VCaP (cell line): ENCODE data around the gene KCNG1.
"Not testable (repeated sequence)": the region's sequence is repeated elsewhere in the genome, so short reads cannot be mapped to it uniquely, and the experiment has no call there.

Experiments used
- H3K27ac ChIP-seq: fragments of 450-650 bp; 2 replicates; pipeline ENCODE4 v1.5.1; 2017
- TF ChIP-seq, protein P1 (sequence below): fragments of 450-650 bp; conservative IDR thresholded peaks from 2 replicates; pipeline ENCODE4 v1.5.1; 2017; ENCODE audit warnings: mild to moderate bottlenecking, moderate library complexity

Gene KCNG1

DNA sequence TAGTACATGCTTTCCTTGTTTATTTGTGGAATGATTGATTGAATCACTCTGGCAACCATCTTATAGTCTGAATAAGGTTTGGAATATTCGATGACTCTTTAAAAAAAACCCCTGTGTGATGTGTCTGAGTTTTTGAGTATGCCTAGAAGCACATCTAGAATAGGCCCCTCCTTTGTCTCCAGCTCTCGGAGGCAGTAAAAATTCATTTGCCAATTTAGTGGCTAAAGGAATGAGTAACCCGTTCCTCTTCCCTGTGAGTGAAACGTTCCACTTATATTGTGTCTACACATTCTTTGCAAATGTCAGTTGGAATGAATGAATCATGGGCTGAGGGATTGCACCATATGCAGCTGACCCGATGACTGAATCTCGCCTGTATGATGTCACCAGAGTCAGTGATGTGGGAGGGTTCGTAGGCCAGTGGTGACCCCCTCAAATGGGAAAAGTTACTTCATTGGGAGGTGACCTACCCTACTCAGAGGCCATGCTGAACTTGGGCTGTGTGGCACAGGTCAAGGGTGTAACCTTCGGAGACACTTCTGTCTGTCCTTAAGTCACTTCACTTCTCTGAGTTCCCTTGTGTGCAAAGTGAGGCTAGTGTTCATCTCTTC is 42.7 kb downstream of the KCNG1 start:
- no peak overlapping the region for H3K27ac ChIP-seq
- TF ChIP-seq, protein P1, sequence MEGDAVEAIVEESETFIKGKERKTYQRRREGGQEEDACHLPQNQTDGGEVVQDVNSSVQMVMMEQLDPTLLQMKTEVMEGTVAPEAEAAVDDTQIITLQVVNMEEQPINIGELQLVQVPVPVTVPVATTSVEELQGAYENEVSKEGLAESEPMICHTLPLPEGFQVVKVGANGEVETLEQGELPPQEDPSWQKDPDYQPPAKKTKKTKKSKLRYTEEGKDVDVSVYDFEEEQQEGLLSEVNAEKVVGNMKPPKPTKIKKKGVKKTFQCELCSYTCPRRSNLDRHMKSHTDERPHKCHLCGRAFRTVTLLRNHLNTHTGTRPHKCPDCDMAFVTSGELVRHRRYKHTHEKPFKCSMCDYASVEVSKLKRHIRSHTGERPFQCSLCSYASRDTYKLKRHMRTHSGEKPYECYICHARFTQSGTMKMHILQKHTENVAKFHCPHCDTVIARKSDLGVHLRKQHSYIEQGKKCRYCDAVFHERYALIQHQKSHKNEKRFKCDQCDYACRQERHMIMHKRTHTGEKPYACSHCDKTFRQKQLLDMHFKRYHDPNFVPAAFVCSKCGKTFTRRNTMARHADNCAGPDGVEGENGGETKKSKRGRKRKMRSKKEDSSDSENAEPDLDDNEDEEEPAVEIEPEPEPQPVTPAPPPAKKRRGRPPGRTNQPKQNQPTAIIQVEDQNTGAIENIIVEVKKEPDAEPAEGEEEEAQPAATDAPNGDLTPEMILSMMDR, result no peak

DNA sequence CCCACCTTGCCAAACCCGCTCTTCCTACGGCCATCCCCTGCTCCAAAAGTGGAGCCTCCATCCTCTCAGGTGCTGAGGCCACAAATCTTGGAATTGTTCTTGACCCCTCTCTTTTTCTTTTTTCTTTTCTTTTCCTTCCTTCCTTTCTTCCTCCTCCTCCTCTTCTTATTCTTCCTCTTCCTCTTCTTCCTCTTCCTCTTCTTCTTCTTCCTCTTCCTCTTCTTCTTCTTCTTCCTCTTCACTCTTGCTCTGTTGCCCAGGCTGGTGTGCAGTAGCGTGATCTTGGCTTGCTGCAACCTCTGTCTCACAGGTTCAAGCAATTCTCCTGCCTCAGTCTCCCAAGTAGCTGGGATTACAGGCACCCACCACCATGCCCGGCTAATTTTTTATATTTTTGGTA is 44.4 kb downstream of the KCNG1 start:
- H3K27ac ChIP-seq, result not testable (repeated sequence)

DNA sequence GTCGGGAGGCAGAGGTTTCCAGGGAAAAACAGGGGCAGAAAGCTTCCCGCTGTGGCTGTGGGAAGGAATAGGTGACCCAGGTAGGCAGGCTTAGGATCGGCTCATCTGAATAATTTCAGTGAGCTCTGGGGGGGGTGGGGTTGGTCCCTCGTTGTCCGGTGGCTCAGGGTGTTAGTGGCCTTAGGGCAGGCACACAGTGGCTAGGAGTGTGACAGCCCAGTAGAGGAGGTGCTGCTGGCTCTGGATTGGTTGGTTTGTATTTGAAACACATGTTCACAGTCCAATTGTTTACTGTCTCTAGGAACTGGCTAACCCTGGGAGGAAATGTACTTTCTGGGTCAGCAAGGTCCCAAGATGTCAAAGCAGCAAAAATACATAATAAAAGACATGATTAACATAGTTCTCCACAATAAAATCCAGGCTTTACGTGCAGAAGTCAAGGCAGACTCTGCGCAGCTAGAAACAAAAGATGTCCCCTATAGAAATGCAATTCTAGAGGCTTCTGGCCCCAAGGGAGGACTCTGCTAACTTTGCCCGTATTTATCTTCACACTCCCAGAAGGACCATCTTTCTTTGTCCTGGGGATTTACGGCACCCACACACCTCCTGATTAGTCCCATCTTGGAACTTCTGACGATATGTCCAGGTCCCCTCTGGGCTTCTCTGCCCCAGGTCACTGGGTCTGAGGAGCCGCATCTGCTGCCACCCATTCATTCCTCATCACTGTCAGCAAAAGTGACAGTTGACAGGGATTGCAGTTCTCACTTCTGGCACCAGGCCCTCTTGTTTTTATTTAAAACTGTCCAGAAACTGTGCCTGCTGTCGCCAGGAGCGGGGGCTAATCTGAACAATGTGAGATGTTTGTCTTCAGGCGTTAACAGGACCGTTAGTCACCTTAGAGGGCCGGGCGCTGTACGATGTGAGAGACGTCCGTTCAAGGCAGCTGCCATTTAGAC is 45.6 kb downstream of the KCNG1 start:
- TF ChIP-seq, protein P1, result no peak
- H3K27ac ChIP-seq, result no peak overlapping the region

DNA sequence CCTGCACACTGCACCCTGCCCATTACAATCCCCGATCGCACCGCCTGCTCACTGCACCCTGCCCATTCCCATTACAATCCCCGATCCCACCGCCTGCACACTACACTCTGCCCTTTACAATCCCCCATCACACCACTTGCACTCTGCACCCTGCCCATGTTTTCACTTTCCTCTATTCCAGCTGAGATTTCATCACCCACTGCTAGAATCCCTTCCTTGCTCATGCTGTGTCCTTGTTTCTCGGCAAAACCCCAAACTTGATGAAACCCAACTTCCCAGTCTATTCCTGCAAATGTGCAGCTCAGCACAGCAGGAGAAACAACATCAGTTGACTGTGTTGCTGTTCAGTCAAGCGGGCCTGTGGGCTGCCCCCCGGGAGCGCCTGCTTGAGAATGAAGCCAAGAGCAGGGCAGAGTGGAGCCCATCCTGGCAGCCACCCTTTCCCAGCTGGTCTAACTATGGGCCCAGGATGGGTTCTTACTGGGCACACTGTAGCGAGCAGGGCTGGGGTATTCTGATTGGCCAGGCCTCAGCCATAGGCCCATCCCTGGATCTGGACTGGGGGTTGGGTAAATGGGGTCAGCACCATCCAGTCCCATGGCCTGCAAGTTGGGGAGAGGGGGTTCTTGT is 47.1 kb downstream of the KCNG1 start:
- TF ChIP-seq, protein P1, result no peak
- no peak overlapping the region for H3K27ac ChIP-seq

DNA sequence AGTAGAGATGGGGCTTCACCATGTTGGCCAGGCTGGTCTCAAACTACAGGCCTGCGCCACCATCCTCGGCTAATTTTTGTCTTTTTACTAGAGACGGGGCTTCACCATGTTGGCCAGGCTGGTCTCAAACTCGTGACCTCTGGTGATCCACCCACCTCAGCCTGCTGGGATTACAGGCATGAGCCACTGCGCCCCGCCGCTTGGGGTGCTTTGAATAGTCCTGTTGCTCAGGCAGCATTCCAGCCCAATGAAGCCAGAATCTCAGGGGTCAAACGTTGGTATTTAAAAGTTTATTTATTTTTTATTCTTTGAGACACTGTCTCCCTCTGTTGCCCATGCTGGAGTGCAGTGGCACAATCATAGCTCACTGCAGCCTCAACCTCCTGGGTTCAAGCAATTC is 53.0 kb downstream of the KCNG1 start:
- TF ChIP-seq, protein P1, result no peak
- no peak overlapping the region for H3K27ac ChIP-seq

DNA sequence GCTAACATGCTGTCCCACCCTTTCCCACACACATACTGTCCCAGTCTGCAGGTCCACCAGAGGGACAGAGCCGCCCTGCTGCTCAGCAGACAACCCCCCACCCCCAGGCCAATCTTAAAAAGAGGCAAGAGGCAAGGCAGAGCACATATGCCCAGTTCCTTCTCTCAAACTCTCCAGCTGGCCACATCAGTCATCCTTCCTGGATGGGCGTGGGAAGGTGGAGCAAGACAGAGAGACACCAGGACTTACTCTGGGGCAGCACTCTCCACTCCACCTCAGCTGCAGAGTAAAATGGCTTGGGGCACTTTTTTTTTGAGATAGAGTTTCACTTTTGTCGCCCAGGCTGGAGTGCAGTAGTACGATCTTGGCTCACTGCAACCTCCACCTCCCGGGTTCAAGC is 53.5 kb downstream of the KCNG1 start:
- no peak overlapping the region for H3K27ac ChIP-seq
- TF ChIP-seq, protein P1, result no peak

DNA sequence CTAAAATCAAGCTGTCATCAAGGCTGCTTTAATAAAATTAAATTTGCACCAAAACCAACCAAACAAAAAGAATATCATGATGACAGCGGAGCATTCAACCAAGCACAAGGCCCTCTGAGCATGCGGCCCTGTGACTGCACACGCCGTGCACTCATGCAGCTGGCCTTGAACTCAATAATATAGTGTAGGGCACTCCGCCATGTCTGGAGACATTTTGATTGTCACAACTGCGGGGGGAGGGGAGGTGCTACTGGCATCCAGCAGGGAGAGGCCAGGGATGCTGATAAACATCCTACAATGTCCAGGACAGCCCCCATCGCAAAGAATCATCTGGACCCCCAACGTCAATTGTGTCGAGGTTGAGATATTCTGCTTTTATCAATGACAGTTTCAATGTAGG is 54.6 kb downstream of the KCNG1 start:
- H3K27ac ChIP-seq, result no peak overlapping the region
- TF ChIP-seq, protein P1, result no peak
